Measurements from ENCODE around the gene HEG1. TPM values are rescaled to one million over a fixed set of nuclear protein-coding genes. Genes with fewer than 3 reads are reported as not detected.

HEG1 gene
- total and polyA plus RNA-seq, 5 donors = 42.3 to 193 (median 145) TPM

DNA sequence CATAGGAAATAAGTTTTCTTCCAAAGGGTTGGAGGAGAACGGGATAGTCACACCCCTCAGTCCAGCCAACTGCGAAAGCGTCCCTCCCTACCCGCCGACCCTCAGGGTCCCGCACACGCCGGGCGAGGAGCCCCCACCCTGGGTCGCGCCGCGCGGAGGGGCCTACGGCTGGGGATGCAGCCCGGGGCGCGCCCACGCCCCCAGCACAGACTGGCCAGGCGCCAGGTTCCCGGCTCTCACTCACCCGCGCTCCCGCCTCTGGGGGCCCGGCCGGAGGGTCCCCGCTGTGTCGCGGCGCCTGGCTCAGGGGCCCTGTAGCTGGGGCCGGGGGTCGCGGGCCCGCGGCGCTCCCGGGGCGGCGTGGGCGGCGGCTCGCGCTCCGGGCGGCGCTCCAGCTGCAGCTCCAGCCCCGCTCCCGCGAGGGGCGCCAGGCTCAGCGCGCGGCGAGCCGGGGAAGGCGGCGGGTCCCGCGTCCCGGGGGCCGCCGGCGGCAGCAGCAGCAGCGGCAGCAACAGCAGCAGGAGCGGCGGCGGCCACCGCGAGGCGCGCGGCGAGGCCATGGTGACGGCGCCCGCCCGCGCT, 375 bp downstream of the HEG1 start:
- intact Hi-C loops (cut with DNase I) = loop anchor here in 2 of 4 donors (5.0 to 10.0 kb wide), 2 partner anchors 87 to 89 kb away; no protein-coding TSS in a partner anchor
- Histone ChIP-seq H3K27ac (ENCODE audit: low read length) (peak overlapping the region; percentile 97), H3K9me3 (ENCODE audit: control insufficient read depth, low read length) (no peaks in the 10 kb centered on the region), H3K27me3 (ENCODE audit: control insufficient read depth, insufficient read depth) (no peaks in the 10 kb centered on the region), H3K4me1 (ENCODE audit: control insufficient read depth, insufficient read depth, low read length) (peaks cover 34% of the 10 kb centered on the region), H3K4me3 (ENCODE audit: low read length) (peak overlapping the region; percentile 99)
- DNase-seq (peak; percentile 53 to 83 (median 83)), ATAC-seq (no peak)
- under 1% methylated on average over 78 of the region's 78 CpGs for WGBS

DNA sequence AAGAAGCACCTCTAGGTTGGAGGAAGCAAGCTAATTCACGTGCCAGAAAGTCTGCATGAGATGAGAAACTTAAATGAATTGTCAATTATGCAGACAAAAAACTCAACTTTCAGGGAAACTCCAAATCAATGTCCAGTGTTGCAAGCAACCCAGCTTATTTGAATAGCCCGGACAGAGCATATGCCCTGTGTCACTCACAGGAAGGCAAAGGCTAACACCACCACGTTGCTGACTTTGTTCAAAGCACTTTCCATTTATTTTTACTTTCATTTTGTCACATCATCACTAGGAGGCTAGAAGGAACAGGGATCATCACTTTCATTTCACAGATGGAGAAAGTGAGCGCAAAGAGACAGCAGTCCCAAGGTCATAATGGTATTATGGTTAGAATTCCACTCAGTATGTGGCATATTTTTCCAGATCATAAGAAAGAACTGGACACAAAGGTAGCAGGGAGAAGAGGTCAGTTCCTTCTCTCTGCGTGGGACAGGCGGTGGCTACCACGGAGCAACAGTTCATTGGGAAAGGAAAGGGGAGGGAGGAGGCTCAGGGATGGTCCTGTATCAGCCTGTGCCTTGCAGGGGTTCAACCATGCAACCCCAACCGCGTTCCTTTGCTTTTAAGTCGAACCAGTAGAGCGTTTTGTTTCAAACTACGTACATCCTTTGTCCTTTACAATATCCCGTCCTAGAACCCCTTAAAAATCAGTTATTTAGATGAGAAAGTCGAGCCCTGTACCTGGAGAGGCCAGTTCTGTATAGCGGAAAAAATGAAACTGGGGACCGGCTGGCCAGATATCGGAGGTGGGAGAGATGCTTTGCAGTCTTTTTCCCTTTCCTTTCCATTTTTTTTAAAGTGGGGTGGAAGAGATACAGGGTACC, 1.1 kb downstream of the HEG1 start:
- ATAC-seq (peak in 1 of 2 donors; percentile 12), DNase-seq (no peak)
- Histone ChIP-seq H3K4me3 (ENCODE audit: low read length) (peak overlapping the region; percentile 99), H3K9me3 (ENCODE audit: control insufficient read depth, low read length) (no peaks in the 10 kb centered on the region), H3K27ac (ENCODE audit: low read length) (peak overlapping the region; percentile 97), H3K27me3 (ENCODE audit: control insufficient read depth, insufficient read depth) (no peaks in the 10 kb centered on the region), H3K4me1 (ENCODE audit: control insufficient read depth, insufficient read depth, low read length) (peaks cover 39% of the 10 kb centered on the region)
- 1% methylated on average over 17 of the region's 17 CpGs for WGBS
- intact Hi-C loops (cut with DNase I) = loop anchor here in 3 of 4 donors (5.0 to 10.0 kb wide), 5 partner anchors 37 to 108 kb away; no protein-coding TSS in a partner anchor

DNA sequence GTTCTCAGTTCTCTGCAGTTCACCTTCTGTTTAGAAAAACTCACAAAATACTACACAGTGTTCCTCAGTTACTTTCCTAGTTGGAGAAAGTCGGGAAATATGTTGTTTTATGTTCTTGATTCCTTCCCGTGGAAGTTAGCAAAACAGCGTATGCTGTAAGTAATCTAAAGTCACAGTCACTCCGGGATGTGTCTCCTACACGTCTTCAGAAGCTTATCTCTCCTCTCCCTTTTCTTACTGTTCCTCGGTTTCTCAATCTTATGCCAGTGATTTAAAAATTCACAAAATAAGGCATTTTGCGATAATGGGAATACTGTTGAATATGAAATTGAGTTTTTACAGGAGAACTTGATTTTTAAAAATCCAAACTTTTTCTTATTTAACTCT, 1.7 kb downstream of the HEG1 start:
- no peak for ATAC-seq
- intact Hi-C loops (cut with DNase I) = loop anchor here in 2 of 4 donors (5.0 to 10.0 kb wide), 5 partner anchors 37 to 108 kb away; no protein-coding TSS in a partner anchor
- peak overlapping the region; percentile 96 for H3K27ac ChIP-seq (ENCODE audit: low read length)
- WGBS = 20% methylated on average over 7 of the region's 7 CpGs
- no peak for DNase-seq
- H3K27me3 ChIP-seq (ENCODE audit: control insufficient read depth, insufficient read depth) = no peaks in the 10 kb centered on the region
- H3K4me1 ChIP-seq (ENCODE audit: control insufficient read depth, insufficient read depth, low read length) = peaks cover 41% of the 10 kb centered on the region
- peak overlapping the region; percentile 99 for H3K4me3 ChIP-seq (ENCODE audit: low read length)
- no peaks in the 10 kb centered on the region for H3K9me3 ChIP-seq (ENCODE audit: control insufficient read depth, low read length)

DNA sequence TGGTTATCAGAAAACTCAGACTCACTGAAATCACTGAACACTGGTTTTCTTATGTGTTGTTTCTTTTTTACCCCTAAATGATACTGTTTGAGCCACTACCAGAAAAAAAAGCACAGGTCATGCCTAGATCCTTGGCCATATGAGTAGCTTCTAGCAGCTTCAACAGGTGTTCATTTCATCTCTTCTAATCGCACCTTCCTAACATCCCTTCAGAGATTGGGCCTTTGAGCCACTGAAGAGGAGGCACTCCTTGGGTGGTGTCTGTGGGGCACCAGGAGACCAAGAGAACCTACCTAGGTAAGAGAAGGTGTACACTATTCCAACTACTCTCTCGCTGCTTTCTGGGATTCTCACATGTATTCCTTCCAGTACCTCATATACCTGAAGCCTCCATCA, 2.5 kb downstream of the HEG1 start:
- Histone ChIP-seq H3K9me3 (ENCODE audit: control insufficient read depth, low read length) (no peaks in the 10 kb centered on the region), H3K4me3 (ENCODE audit: low read length) (peak overlapping the region; percentile 99), H3K27me3 (ENCODE audit: control insufficient read depth, insufficient read depth) (no peaks in the 10 kb centered on the region), H3K4me1 (ENCODE audit: control insufficient read depth, insufficient read depth, low read length) (peaks cover 45% of the 10 kb centered on the region), H3K27ac (ENCODE audit: low read length) (peak overlapping the region; percentile 96)
- ATAC-seq (no peak), DNase-seq (no peak)
- WGBS = 73% methylated on average over 2 of the region's 2 CpGs
- intact Hi-C loops (cut with DNase I) = loop anchor here in 2 of 4 donors (5.0 to 10.0 kb wide), 5 partner anchors 36 to 109 kb away; no protein-coding TSS in a partner anchor

DNA sequence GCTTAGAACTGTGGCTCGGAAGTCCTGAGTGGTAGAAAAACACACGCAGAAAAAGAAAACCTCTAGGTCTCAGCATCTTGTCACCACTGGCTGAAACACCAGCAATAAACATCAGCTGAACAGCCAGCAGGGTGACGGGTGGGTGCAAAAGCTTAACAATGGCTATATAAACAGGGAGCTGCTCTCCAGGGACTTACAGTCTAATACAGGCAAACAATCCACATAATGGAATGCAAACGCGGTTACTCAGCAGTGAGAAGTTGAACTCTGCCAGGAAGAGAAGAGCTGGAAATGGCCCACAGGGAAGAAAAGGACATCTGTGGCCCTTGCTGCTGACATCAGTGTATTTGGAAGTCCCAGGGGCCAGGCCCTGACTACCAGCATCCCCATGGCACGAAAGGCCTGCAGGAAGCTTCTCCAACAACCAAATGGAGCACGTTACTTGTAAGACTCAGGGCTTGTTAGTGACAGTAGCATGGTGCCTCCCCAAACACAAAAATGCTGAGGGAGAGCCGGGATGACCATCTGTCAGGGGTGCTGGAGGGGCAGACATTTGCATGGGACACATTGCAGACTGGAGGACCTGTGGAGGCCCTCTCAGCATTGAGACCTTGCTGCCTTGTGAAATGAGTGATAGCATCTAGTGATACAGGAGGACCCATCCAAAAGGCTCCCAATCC, 3.0 kb downstream of the HEG1 start:
- WGBS = 10% methylated on average over 8 of the region's 8 CpGs
- Histone ChIP-seq H3K4me3 (ENCODE audit: low read length) (peak overlapping the region; percentile 99), H3K27me3 (ENCODE audit: control insufficient read depth, insufficient read depth) (no peaks in the 10 kb centered on the region), H3K27ac (ENCODE audit: low read length) (peak overlapping the region; percentile 96), H3K9me3 (ENCODE audit: control insufficient read depth, low read length) (no peaks in the 10 kb centered on the region), H3K4me1 (ENCODE audit: control insufficient read depth, insufficient read depth, low read length) (peaks cover 47% of the 10 kb centered on the region)
- DNase-seq (no peak), ATAC-seq (no peak)
- intact Hi-C loops (cut with DNase I) = loop anchor here in 2 of 4 donors (5.0 to 10.0 kb wide), 5 partner anchors 35 to 110 kb away; no protein-coding TSS in a partner anchor

DNA sequence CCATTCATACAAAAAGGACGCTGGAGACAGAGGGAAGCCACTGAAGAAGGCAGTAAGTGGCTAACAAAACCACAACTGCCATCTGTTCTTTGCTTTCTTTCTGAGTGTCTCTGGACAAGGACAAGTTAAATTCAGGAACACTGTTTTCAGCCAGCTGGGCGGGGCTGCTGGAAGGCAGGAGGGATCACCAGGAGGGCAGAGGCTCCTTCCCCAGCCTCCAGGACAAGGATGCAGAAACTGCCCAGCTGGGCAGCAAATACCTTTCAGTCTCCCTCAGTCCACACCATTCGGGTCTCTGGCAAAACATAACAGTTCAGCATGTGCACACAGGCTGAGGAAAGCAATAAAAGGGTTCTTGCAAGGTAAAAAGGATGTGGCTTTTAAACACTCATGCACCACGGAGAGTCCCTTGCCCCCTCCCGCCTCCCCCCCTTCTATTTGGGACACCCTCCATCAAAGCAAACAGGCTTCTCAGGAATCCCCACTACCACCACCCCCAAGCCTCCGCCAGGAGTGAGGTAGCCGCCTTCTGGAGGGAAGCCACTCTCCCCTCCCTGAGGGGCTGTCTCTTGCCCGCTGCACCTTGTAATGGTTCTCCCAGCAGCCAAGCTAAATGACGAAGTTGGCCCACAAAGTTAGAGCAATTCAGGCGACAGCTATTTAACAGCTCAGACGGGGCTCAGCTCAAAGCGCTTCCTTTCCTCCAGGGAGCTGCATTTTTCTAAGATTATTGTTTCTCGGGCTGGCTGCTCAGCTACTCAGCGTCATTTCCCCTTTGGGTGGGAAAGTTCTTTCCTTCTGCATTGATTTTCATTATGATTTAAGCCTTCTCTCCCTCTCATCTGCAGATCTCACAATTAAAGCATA, 3.8 kb downstream of the HEG1 start:
- intact Hi-C loops (cut with DNase I) = loop anchor here in 2 of 4 donors (5.0 to 10.0 kb wide), 5 partner anchors 35 to 110 kb away; no protein-coding TSS in a partner anchor
- Histone ChIP-seq H3K27ac (ENCODE audit: low read length) (peak overlapping the region; percentile 96), H3K9me3 (ENCODE audit: control insufficient read depth, low read length) (no peaks in the 10 kb centered on the region), H3K4me1 (ENCODE audit: control insufficient read depth, insufficient read depth, low read length) (peaks cover 47% of the 10 kb centered on the region), H3K4me3 (ENCODE audit: low read length) (peak overlapping the region; percentile 99), H3K27me3 (ENCODE audit: control insufficient read depth, insufficient read depth) (no peaks in the 10 kb centered on the region)
- peak; percentile 78 to 87 (median 85) for DNase-seq
- peak; percentile 8 to 58 for ATAC-seq
- WGBS = 3% methylated on average over 14 of the region's 14 CpGs

DNA sequence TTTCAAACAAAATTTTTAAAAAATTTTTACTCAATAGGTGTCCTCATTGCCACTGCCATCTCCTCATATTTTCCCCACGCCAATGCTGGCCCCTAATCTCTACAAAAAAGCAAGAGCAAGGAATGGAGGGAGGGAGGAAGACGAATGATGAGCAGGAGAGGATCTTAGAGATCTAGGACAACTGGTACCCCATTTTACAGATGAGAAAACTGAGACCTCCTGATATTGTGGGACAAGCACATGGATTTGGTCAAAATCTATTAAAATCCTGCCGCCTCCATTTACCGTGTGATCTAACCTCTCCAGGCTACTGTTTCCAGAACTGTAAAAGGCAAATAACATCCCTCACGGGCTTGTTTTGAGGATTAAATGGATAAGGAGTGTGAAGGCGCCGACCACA, 4.6 kb downstream of the HEG1 start:
- DNase-seq (no peak), ATAC-seq (no peak)
- Histone ChIP-seq H3K4me1 (ENCODE audit: control insufficient read depth, insufficient read depth, low read length) (peaks cover 51% of the 10 kb centered on the region), H3K27me3 (ENCODE audit: control insufficient read depth, insufficient read depth) (no peaks in the 10 kb centered on the region), H3K4me3 (ENCODE audit: low read length) (no peak overlapping the region), H3K27ac (ENCODE audit: low read length) (peak overlapping the region; percentile 96), H3K9me3 (ENCODE audit: control insufficient read depth, low read length) (no peaks in the 10 kb centered on the region)
- 65% methylated on average over 7 of the region's 7 CpGs for WGBS
- intact Hi-C loops (cut with DNase I) = loop anchor here in 2 of 4 donors (5.0 to 10.0 kb wide), 5 partner anchors 34 to 111 kb away; no protein-coding TSS in a partner anchor

DNA sequence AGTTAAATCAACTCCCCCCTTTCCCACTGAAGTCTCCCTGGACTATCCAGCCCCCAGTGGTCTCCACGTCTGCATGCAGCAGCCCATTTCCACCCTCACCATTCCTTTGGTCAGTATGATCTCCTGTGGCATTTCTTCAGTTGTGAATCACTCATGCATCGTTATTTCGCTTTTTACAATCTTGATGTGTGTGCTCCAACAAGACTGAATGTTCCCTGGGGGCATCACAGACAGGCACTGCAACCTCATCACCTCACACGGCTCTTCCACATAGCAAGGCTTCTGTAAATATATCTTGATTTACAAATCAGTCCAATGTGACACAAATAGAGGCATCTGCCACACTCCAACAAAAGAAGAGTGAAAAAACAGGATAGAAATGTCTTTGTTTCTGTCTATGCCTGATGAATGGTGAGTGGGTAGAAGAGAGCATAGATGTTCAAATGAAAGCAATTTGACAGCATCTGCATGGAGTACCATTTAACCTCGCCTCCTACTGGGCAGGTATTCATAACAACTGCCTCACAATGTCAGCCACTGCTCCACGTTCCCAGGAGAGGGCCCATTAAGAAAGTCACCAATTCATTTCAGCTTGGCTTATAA, 5.2 kb downstream of the HEG1 start:
- no peak for DNase-seq
- ATAC-seq = no peak
- H3K27me3 ChIP-seq (ENCODE audit: control insufficient read depth, insufficient read depth) = no peaks in the 10 kb centered on the region
- intact Hi-C loops (cut with DNase I) = loop anchor here in 2 of 4 donors (5.0 to 10.0 kb wide), 5 partner anchors 33 to 112 kb away; no protein-coding TSS in a partner anchor
- peaks cover 52% of the 10 kb centered on the region for H3K4me1 ChIP-seq (ENCODE audit: control insufficient read depth, insufficient read depth, low read length)
- H3K4me3 ChIP-seq (ENCODE audit: low read length) = no peak overlapping the region
- 77% methylated on average over 6 of the region's 6 CpGs for WGBS
- H3K27ac ChIP-seq (ENCODE audit: low read length) = peak overlapping the region; percentile 31
- H3K9me3 ChIP-seq (ENCODE audit: control insufficient read depth, low read length) = no peaks in the 10 kb centered on the region

DNA sequence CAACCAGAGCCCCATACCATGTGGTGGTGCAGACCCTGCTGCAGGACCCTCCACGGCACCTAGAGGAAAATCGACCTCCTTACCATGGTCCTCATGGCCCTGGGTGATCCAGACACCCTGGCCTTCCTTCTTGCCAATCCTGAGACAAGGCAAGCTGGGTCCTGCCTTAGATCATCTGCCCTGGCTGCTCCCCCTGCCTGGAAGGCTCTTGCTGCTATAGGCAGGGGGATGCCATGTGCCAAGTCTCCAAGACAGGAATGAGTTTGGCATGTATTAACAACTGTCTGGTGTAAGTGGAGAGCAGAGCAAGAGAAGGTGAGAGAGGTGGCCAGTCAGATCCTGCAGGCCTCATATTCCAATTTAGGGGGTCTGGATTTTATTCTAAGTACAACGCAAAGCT, 7.5 kb downstream of the HEG1 start:
- ATAC-seq = no peak
- H3K4me1 ChIP-seq (ENCODE audit: control insufficient read depth, insufficient read depth, low read length) = peaks cover 67% of the 10 kb centered on the region
- WGBS = 75% methylated on average over 3 of the region's 3 CpGs
- H3K9me3 ChIP-seq (ENCODE audit: control insufficient read depth, low read length) = no peaks in the 10 kb centered on the region
- H3K27ac ChIP-seq (ENCODE audit: low read length) = peak overlapping the region; percentile 56
- intact Hi-C loops (cut with DNase I) = no loop called here
- H3K4me3 ChIP-seq (ENCODE audit: low read length) = no peak overlapping the region
- DNase-seq = no peak
- H3K27me3 ChIP-seq (ENCODE audit: control insufficient read depth, insufficient read depth) = no peaks in the 10 kb centered on the region

Measured in right cardiac atrium (tissue), 5 donors.